IMR-90 (cell line): ENCODE data around the gene TIAM2. TPM values are rescaled to one million over a fixed set of nuclear protein-coding genes. Genes with fewer than 3 reads are reported as not detected.
A peak's percentile ranks its signal among the peaks of the same experiment; 100 is the strongest.

Experiments
- ATAC-seq: fragments of 200-7000 bp; cut with Tn5 transposase; 2 replicates; pipeline ENCODE4 v1.9.1; 2020; ENCODE audit warnings: low read depth, mild to moderate bottlenecking, moderate library complexity
- Bru-seq: library from RNA; stranded (reverse); fragments of 400-500 nt; gene quantifications from one replicate; lab custom pipeline; 2021; lab: Mats Ljungman, UMichigan
- BruChase-seq, 2 experiments: library from RNA; stranded (reverse); fragments of 400-500 nt; gene quantifications; one replicate each; lab custom pipeline; 2021; lab: Mats Ljungman, UMichigan
- BruUV-seq: library from RNA; stranded (reverse); fragments of 400-500 nt; replicated peaks from 2 replicates; lab custom pipeline; 2021; lab: Mats Ljungman, UMichigan
- CTCF ChIA-PET: fragments of 300-600 bp; formaldehyde crosslinking; extraction: SDS; loops from one replicate; lab custom pipeline; 2021; ENCODE audit warnings: antibody characterized with exemption; lab: Yijun Ruan, JAX
- POLR2A ChIA-PET: fragments of 300-600 bp; sonication (Branson Sonifier 250); formaldehyde crosslinking; loops from one replicate; lab custom pipeline; 2022; ENCODE audit warnings: antibody characterized with exemption; ENCODE audit not compliant: unreplicated experiment; lab: Charles Lee
- DNase-seq: peaks from one replicate; pipeline ENCODE4 v3.0.0; 2013
- H2AFZ ChIP-seq: replicated peaks from 2 replicates; pipeline ENCODE3; 2013; ENCODE audit warnings: low read length, mild to moderate bottlenecking; ENCODE audit not compliant: poor library complexity
- H2AK5ac ChIP-seq: 2 replicates; pipeline ENCODE4 v1.6.1; 2013; ENCODE audit warnings: low read depth, low read length, inconsistent platforms
- H2AK9ac ChIP-seq: replicated peaks from 2 replicates; pipeline ENCODE3; 2013; ENCODE audit warnings: mild to moderate bottlenecking, low read depth, low read length, moderate library complexity; ENCODE audit not compliant: poor library complexity
- H2BK120ac ChIP-seq: 2 replicates; pipeline ENCODE4 v1.6.1; 2013; ENCODE audit warnings: low read depth, low read length, inconsistent platforms
- H2BK15ac ChIP-seq: 3 replicates; pipeline ENCODE4 v1.6.1; 2013; ENCODE audit warnings: low read depth, low read length, inconsistent platforms
- H2BK20ac ChIP-seq: 2 replicates; pipeline ENCODE4 v1.6.1; 2013; ENCODE audit warnings: low read depth, mild to moderate bottlenecking, inconsistent platforms, low read length, moderate library complexity
- H2BK5ac ChIP-seq: 2 replicates; pipeline ENCODE4 v1.6.1; 2013; ENCODE audit warnings: mild to moderate bottlenecking, low read depth, low read length, inconsistent platforms; ENCODE audit not compliant: poor library complexity, severe bottlenecking
- H3K14ac ChIP-seq: replicated peaks from 2 replicates; pipeline ENCODE4 v1.6.1; 2013; ENCODE audit warnings: low read depth, low read length, inconsistent platforms
- H3K18ac ChIP-seq: 2 replicates; pipeline ENCODE4 v1.6.1; 2013; ENCODE audit warnings: low read depth, low read length, control low read depth
- H3K23ac ChIP-seq: 2 replicates; pipeline ENCODE4 v1.6.1; 2013; ENCODE audit warnings: low read depth, low read length, inconsistent platforms
- H3K27ac ChIP-seq: 2 replicates; pipeline ENCODE4 v1.5.1; 2013; ENCODE audit warnings: mild to moderate bottlenecking, control low read depth, low read length; ENCODE audit not compliant: insufficient read depth
- H3K27me3 ChIP-seq: 2 replicates; pipeline ENCODE4 v1.6.1; 2013; ENCODE audit warnings: low read length; ENCODE audit not compliant: control insufficient read depth, insufficient read depth
- H3K36me3 ChIP-seq: 2 replicates; pipeline ENCODE4 v1.6.1; 2013; ENCODE audit warnings: low read length, mixed read lengths; ENCODE audit not compliant: control insufficient read depth, insufficient read depth
- H3K4ac ChIP-seq: 2 replicates; pipeline ENCODE4 v1.6.1; 2013; ENCODE audit warnings: low read depth, low read length, inconsistent platforms
- H3K4me1 ChIP-seq: 2 replicates; pipeline ENCODE4 v1.6.1; 2013; ENCODE audit warnings: low read length, mixed read lengths; ENCODE audit not compliant: control insufficient read depth, insufficient read depth
- H3K4me2 ChIP-seq: 2 replicates; pipeline ENCODE4 v1.6.1; 2013; ENCODE audit warnings: low read depth, mild to moderate bottlenecking, control low read depth, low read length, moderate library complexity
- H3K4me3 ChIP-seq: 2 replicates; pipeline ENCODE4 v1.5.1; 2013; ENCODE audit warnings: low read depth, mild to moderate bottlenecking, control low read depth, low read length, moderate library complexity; ENCODE audit not compliant: insufficient read depth
- H3K56ac ChIP-seq: 2 replicates; pipeline ENCODE4 v1.6.1; 2013; ENCODE audit warnings: low read length, inconsistent platforms; ENCODE audit not compliant: insufficient read depth; ENCODE audit errors: extremely low read depth
- H3K79me1 ChIP-seq, 2 experiments: 2 replicates each; pipeline ENCODE4 v1.6.1; 2013; ENCODE audit warnings: low read length in 2 of 2, inconsistent platforms in 1 of 2, low read depth in 1 of 2
- H3K9ac ChIP-seq: 2 replicates; pipeline ENCODE4 v1.6.1; 2013; ENCODE audit warnings: low read depth, low read length, control low read depth
- H3K9me1 ChIP-seq: 2 replicates; pipeline ENCODE4 v1.6.1; 2013; ENCODE audit warnings: low read length, inconsistent platforms; ENCODE audit not compliant: insufficient read depth
- H3K9me3 ChIP-seq: 2 replicates; pipeline ENCODE4 v1.6.1; 2013; ENCODE audit warnings: low read length; ENCODE audit not compliant: control insufficient read depth, insufficient read depth
- H4K20me1 ChIP-seq: 2 replicates; pipeline ENCODE4 v1.6.1; 2013; ENCODE audit warnings: low read length, inconsistent platforms; ENCODE audit not compliant: insufficient read depth
- H4K5ac ChIP-seq: 2 replicates; pipeline ENCODE4 v1.6.1; 2013; ENCODE audit warnings: mild to moderate bottlenecking, low read depth, low read length, control low read depth
- H4K8ac ChIP-seq, 2 experiments: 2 replicates each; pipeline ENCODE4 v1.6.1; 2013; ENCODE audit warnings: low read depth in 2 of 2, low read length in 2 of 2, control low read depth in 1 of 2, inconsistent platforms in 1 of 2
- H4K91ac ChIP-seq: 2 replicates; pipeline ENCODE4 v1.6.1; 2013; ENCODE audit warnings: low read depth, low read length, inconsistent platforms; ENCODE audit not compliant: insufficient read depth
- BHLHE40 ChIP-seq: fragments of 150-350 bp; IDR thresholded peaks from 2 replicates; pipeline ENCODE4 v1.6.1; 2016; ENCODE audit warnings: mild to moderate bottlenecking, low read depth, low read length
- CEBPB ChIP-seq: IDR thresholded peaks from 2 replicates; pipeline ENCODE4 v1.6.1; 2012; ENCODE audit warnings: low read depth, low read length, improper control_type of control experiment
- MAZ ChIP-seq: IDR thresholded peaks from 2 replicates; pipeline ENCODE4 v1.6.1; 2012; ENCODE audit warnings: low read depth, mild to moderate bottlenecking, low read length, improper control_type of control experiment, moderate library complexity, borderline replicate concordance
- NFE2L2 ChIP-seq: fragments of 150-350 bp; IDR thresholded peaks from 2 replicates; pipeline ENCODE4 v1.6.1; 2016; ENCODE audit warnings: low read depth, mild to moderate bottlenecking, low read length
- RAD21 ChIP-seq: IDR thresholded peaks from 2 replicates; pipeline ENCODE4 v1.6.1; 2012; ENCODE audit warnings: low read length, improper control_type of control experiment
- RCOR1 ChIP-seq: IDR thresholded peaks from 2 replicates; pipeline ENCODE4 v1.6.1; 2012; ENCODE audit warnings: mild to moderate bottlenecking, low read length, improper control_type of control experiment; ENCODE audit not compliant: insufficient replicate concordance
- SMC3 ChIP-seq: fragments of 150-350 bp; IDR thresholded peaks from 2 replicates; pipeline ENCODE4 v1.6.1; 2016; ENCODE audit warnings: low read depth, mild to moderate bottlenecking, antibody characterized with exemption, low read length, moderate library complexity
- WGBS, 2 experiments: methylation state at CpG; one replicate each; pipeline versions ENCODE4 v1.1.5 to v1.1.7; 2013; ENCODE audit warnings: missing lambda C conversion rate in 2 of 2; ENCODE audit not compliant: insufficient read length in 1 of 2; ENCODE audit errors: extremely low coverage in 2 of 2; 5-methylcytosine and 5-hydroxymethylcytosine counted together
- dilution Hi-C: fragments of 300-500 bp; cut with HindIII; formaldehyde crosslinking; loops from one replicate; pipeline ENCODE4 v1.14.3; 2018; ENCODE audit warnings: low sequenced_read_pairs; ENCODE audit not compliant: unreplicated experiment
- in situ Hi-C: fragments of 300-500 bp; cut with MboI; formaldehyde crosslinking; loops from 3 replicates; pipeline ENCODE4 v1.14.3; 2019; ENCODE audit warnings: low sequenced_read_pairs, inconsistent platforms, mixed read lengths
- intact Hi-C: fragments of 100-400 bp; cut with micrococcal nuclease; formaldehyde crosslinking; loops from 2 replicates; pipeline ENCODE4 v1.10.0; 2022
- long read RNA-seq: library from polyadenylated mRNA; unstranded; transcript quantifications from one replicate; pipeline ENCODE4 v2.0.0, GENCODE V29; 2021; ENCODE audit not compliant: unreplicated experiment
- polyA plus RNA-seq, 3 experiments: library from polyadenylated mRNA; depleted of rRNA; stranded (reverse); fragments of >200 nt; gene quantifications; 2 replicates each; pipeline ENCODE4 v1.2.3, GENCODE V29; 2012; ENCODE audit warnings: low replicate concordance in 1 of 3
- total RNA-seq: library from RNA; depleted of rRNA; stranded (reverse); fragments of >200 nt; gene quantifications from 2 replicates; pipeline ENCODE4 v1.2.3, GENCODE V29; 2012; rRNA removed
- TF ChIP-seq, protein P1 (sequence below): conservative IDR thresholded peaks from 2 replicates; pipeline ENCODE4 v1.5.1; 2012; ENCODE audit warnings: mild to moderate bottlenecking, low read depth, low read length, improper control_type of control experiment

Gene TIAM2
- total RNA-seq, result 4.7 and 5.6 TPM in 2 replicates
- 2.4 and 3.1 TPM in 2 replicates for polyA plus RNA-seq (2012; rRNA removed)
- polyA plus RNA-seq (2012; cell fraction: cytosol; rRNA removed), result 1.3 and 4.4 TPM in 2 replicates
- 2.7 and 10.6 TPM in 2 replicates for polyA plus RNA-seq (2012; cell fraction: nucleus; rRNA removed; ENCODE audit: low replicate concordance)
- percentile 67 among the genes with signal in this experiment for Bru-seq, nascent RNA
- percentile 76 among the genes with signal in this experiment for BruChase-seq, experiment 1, labeled RNA remaining after a 6-hour chase
- percentile 67 among the genes with signal in this experiment for BruChase-seq, experiment 2, labeled RNA remaining after a 2-hour chase
- long read RNA-seq, partial matches to known transcripts, result 3 of 5 reads
- long read RNA-seq, other reads (novel, unspliced or antisense), result 2 of 5 reads

DNA sequence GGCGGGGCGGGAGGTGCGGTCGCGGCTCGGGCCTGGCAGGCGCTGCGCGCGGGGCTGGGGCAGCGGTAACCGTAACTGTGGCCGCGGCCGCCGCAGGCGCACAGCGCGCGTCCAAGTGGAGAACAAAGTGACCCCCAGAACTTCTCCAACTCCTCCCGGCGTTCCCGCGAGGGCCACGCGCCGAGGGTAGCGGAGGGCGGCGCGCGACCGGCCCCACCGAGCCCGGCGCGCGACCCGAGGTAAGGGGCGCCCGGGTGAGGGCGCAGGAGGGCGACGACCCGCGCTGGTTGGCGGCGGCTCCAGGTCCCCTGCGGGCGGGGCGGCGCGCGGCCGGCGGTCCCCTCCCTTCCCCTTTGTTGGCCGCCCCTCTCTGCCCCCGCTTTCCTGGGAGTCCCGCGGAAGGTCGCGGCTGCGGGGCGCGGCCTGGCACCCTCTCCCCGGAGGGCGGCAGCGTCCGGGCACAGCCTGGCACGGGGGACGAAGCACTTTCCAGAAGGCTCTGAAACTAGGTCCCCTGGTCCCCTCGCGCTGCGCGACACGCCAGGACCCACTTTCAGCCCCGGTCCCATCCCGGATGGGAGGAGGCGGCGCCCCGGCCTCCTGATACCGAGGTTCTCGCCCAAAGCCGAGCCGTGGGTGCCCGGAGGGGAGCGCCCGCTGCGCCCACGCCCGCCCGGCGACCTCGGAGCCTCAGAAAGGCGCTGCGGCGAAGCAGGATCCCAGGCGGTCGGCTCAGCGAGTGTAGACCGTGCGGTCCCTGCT, at the start of gene TIAM2:
Gene TIAM2 (plus strand): TSS at position 62 of the 762 bp plus-strand sequence. CDS start 133,909 bp downstream, outside the sequence.
- H2BK15ac ChIP-seq, result no peak within 1 kb of the TSS
- TF ChIP-seq MAZ (peak; percentile 17; the same call in 1 of the 2 replicates), SMC3 (no peak), CEBPB (no peak), NFE2L2 (no peak), BHLHE40 (no peak), RCOR1 (no peak), RAD21 (no peak)
- TF ChIP-seq, protein P1, sequence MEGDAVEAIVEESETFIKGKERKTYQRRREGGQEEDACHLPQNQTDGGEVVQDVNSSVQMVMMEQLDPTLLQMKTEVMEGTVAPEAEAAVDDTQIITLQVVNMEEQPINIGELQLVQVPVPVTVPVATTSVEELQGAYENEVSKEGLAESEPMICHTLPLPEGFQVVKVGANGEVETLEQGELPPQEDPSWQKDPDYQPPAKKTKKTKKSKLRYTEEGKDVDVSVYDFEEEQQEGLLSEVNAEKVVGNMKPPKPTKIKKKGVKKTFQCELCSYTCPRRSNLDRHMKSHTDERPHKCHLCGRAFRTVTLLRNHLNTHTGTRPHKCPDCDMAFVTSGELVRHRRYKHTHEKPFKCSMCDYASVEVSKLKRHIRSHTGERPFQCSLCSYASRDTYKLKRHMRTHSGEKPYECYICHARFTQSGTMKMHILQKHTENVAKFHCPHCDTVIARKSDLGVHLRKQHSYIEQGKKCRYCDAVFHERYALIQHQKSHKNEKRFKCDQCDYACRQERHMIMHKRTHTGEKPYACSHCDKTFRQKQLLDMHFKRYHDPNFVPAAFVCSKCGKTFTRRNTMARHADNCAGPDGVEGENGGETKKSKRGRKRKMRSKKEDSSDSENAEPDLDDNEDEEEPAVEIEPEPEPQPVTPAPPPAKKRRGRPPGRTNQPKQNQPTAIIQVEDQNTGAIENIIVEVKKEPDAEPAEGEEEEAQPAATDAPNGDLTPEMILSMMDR, result 0 out of 2 replicates have a peak, but pooled peaks have one; percentile 4
- peak within 1 kb of the TSS; percentile 32; the same call in 1 of the 2 replicates for H4K91ac ChIP-seq
- POLR2A ChIA-PET, result interaction anchor here (0.8 to 1.0 kb wide), 2 partner anchors 63 to 105 kb away, joined by 3 to 4 read pairs; no protein-coding TSS in a partner anchor
- H2BK120ac ChIP-seq, result peak within 1 kb of the TSS; percentile 63
- H4K20me1 ChIP-seq, result peaks cover 4% of the 10 kb centered on the region; the same call in 1 of the 2 replicates
- peak within 1 kb of the TSS in 1 of 2 experiments; percentile 80; a peak in 1 of 4 replicates for H4K8ac ChIP-seq
- H2AFZ ChIP-seq, result peak within 1 kb of the TSS; percentile 97
- in situ Hi-C loops (no loop called here), intact Hi-C loops (loop anchor here (5.0 kb wide), 1 partner anchor 68 kb away; no protein-coding TSS in a partner anchor), dilution Hi-C loops (no loop called here)
- no peak within 1 kb of the TSS for H3K56ac ChIP-seq
- H3K36me3 ChIP-seq, result no peaks in the 10 kb centered on the region
- ATAC-seq (peak; percentile 87), DNase-seq (no peak)
- no peak within 1 kb of the TSS for H2BK5ac ChIP-seq
- peak within 1 kb of the TSS; percentile 86 for H3K4me2 ChIP-seq
- 0 out of 4 replicates have a peak, but pooled peaks cover 6% of the 10 kb centered on the region in 2 experiments for H3K79me1 ChIP-seq
- no peaks in the 10 kb centered on the region for H3K27me3 ChIP-seq
- no peaks in the 10 kb centered on the region; the same call in 1 of the 2 replicates for H3K4me1 ChIP-seq
- H3K4me3 ChIP-seq, result peak within 1 kb of the TSS; percentile 91
- peak within 1 kb of the TSS; percentile 35; the same call in 1 of the 2 replicates for H3K27ac ChIP-seq
- no peaks in the 10 kb centered on the region for H3K9me3 ChIP-seq
- H3K23ac ChIP-seq, result peak within 1 kb of the TSS; percentile 64; the same call in 1 of the 2 replicates
- no peaks in the 10 kb centered on the region for H3K9me1 ChIP-seq
- CTCF ChIA-PET, result no interaction called here
- peak within 1 kb of the TSS; percentile 81; the same call in 1 of the 2 replicates for H3K14ac ChIP-seq
- peak within 1 kb of the TSS; percentile 27; the same call in 1 of the 2 replicates for H3K18ac ChIP-seq
- H2AK9ac ChIP-seq, result peak within 1 kb of the TSS; percentile 91
- peak within 1 kb of the TSS; percentile 76 for H3K9ac ChIP-seq
- H3K4ac ChIP-seq, result peak within 1 kb of the TSS; percentile 59
- no peak within 1 kb of the TSS for H4K5ac ChIP-seq
- H2AK5ac ChIP-seq, result no peak within 1 kb of the TSS; the same call in 1 of the 2 replicates
- WGBS, 2 experiments, result 2% methylated on average over 37 of the region's 102 CpGs; no CpG with 5 or more reads in 1 of the 2 experiments
- no peak within 1 kb of the TSS for H2BK20ac ChIP-seq
- no TSS peak for BruUV-seq
